MM.1S (cell line): ENCODE data around the gene MAEA.

Experiments used
- DNase-seq: peaks from one replicate; pipeline ENCODE4 v3.0.0-alpha.2; 2015
- H2AFZ ChIP-seq: fragments of 300-600 bp; sonication (generic); 2 replicates; pipeline ENCODE4 v1.6.0; 2016; ENCODE audit warnings: antibody characterized with exemption, low read length
- H3F3A ChIP-seq: fragments of 300-600 bp; sonication (generic); 2 replicates; pipeline ENCODE4 v1.6.1; 2016; ENCODE audit warnings: mild to moderate bottlenecking, antibody characterized with exemption, low read length, moderate library complexity, mixed read lengths; ENCODE audit not compliant: insufficient read depth
- H3K27ac ChIP-seq: fragments of 300-600 bp; sonication (generic); 2 replicates; pipeline ENCODE4 v1.5.1; 2016; ENCODE audit warnings: mild to moderate bottlenecking, low read length
- H3K27me3 ChIP-seq: fragments of 300-600 bp; sonication (generic); replicated peaks from 2 replicates; pipeline ENCODE4 v1.6.0; 2016; ENCODE audit warnings: low read length; ENCODE audit not compliant: insufficient read depth
- H3K36me3 ChIP-seq: fragments of 300-600 bp; sonication (generic); replicated peaks from 2 replicates; pipeline ENCODE4 v1.6.1; 2016; ENCODE audit warnings: mild to moderate bottlenecking, low read length, mixed read lengths; ENCODE audit not compliant: insufficient read depth
- H3K4me1 ChIP-seq: fragments of 300-600 bp; sonication (generic); 2 replicates; pipeline ENCODE4 v1.6.1; 2016; ENCODE audit warnings: low read length, mixed read lengths
- H3K4me2 ChIP-seq: fragments of 300-600 bp; sonication (generic); 2 replicates; pipeline ENCODE4 v1.6.0; 2016; ENCODE audit warnings: low read depth, low read length
- H3K4me3 ChIP-seq: fragments of 300-600 bp; sonication (generic); 2 replicates; pipeline ENCODE4 v1.5.1; 2016; ENCODE audit warnings: low read length, mixed read lengths
- H3K79me2 ChIP-seq: fragments of 300-600 bp; sonication (generic); 2 replicates; pipeline ENCODE4 v1.6.1; 2016; ENCODE audit warnings: mixed run types, low read length, mixed read lengths
- H3K9ac ChIP-seq: fragments of 300-600 bp; sonication (generic); 2 replicates; pipeline ENCODE4 v1.6.1; 2016; ENCODE audit warnings: low read length, mixed read lengths
- H3K9me2 ChIP-seq: fragments of 300-600 bp; sonication (generic); replicated peaks from 2 replicates; pipeline ENCODE4 v1.6.1; 2016; ENCODE audit warnings: mild to moderate bottlenecking, low read length, mixed read lengths; ENCODE audit not compliant: insufficient read depth
- H3K9me3 ChIP-seq: fragments of 300-600 bp; sonication (generic); replicated peaks from 2 replicates; pipeline ENCODE4 v1.6.1; 2016; ENCODE audit warnings: mild to moderate bottlenecking, low read length, mixed read lengths; ENCODE audit not compliant: insufficient read depth
- H4K20me1 ChIP-seq: fragments of 300-600 bp; sonication (generic); 2 replicates; pipeline ENCODE4 v1.6.1; 2016; ENCODE audit warnings: mild to moderate bottlenecking, low read length, moderate library complexity, mixed read lengths; ENCODE audit not compliant: insufficient read depth
- CTCF ChIP-seq: fragments of 300-600 bp; sonication (generic); IDR thresholded peaks from 2 replicates; pipeline ENCODE4 v1.5.1; 2016; ENCODE audit warnings: antibody characterized with exemption, low read length, mixed read lengths
- EZH2 ChIP-seq: fragments of 300-600 bp; sonication (generic); optimal IDR thresholded peaks from 2 replicates; pipeline ENCODE3; 2017; ENCODE audit warnings: low read depth, mild to moderate bottlenecking, antibody characterized with exemption, low read length, mixed read lengths
- EZH2phosphoT487 ChIP-seq: fragments of 300-600 bp; sonication (generic); IDR thresholded peaks from 2 replicates; pipeline ENCODE4 v1.6.1; 2018; ENCODE audit warnings: antibody characterized with exemption, low read length

MAEA gene

GRCh38 chr4:1249731-1250526 lies 39.8 kb upstream of the MAEA start:
- Histone ChIP-seq H3K4me1 (peaks cover 11% of the 10 kb centered on the region; the same call in 1 of the 2 replicates), H3F3A (no peaks in the 10 kb centered on the region), H3K9ac (peak overlapping the region; percentile 96), H2AFZ (peak overlapping the region; percentile 86), H3K27ac (peak overlapping the region; percentile 74; the same call in 1 of the 2 replicates), H3K9me2 (no peaks in the 10 kb centered on the region), H3K27me3 (no peaks in the 10 kb centered on the region), H3K4me3 (peak overlapping the region; percentile 74), H4K20me1 (peaks cover 4% of the 10 kb centered on the region; the same call in 1 of the 2 replicates), H3K4me2 (peak overlapping the region; percentile 98), H3K79me2 (peaks cover 40% of the 10 kb centered on the region), H3K36me3 (no peaks in the 10 kb centered on the region), H3K9me3 (no peaks in the 10 kb centered on the region)
- peak; percentile 46 for DNase-seq
- TF ChIP-seq CTCF: no peak
- no peak for TF ChIP-seq EZH2phosphoT487
- TF ChIP-seq EZH2: no peak

GRCh38 chr4:1250527-1250812 lies 39.2 kb upstream of the MAEA start:
- H4K20me1 ChIP-seq: no peaks in the 10 kb centered on the region
- H3F3A ChIP-seq: no peaks in the 10 kb centered on the region
- H3K79me2 ChIP-seq: peaks cover 34% of the 10 kb centered on the region
- H3K36me3 ChIP-seq: no peaks in the 10 kb centered on the region
- peaks cover 11% of the 10 kb centered on the region; the same call in 1 of the 2 replicates for H3K4me1 ChIP-seq
- no peak overlapping the region for H2AFZ ChIP-seq
- H3K9me2 ChIP-seq: no peaks in the 10 kb centered on the region
- no peak for TF ChIP-seq EZH2phosphoT487
- no peak for TF ChIP-seq CTCF
- no peak for TF ChIP-seq EZH2
- H3K4me2 ChIP-seq: no peak overlapping the region
- H3K27ac ChIP-seq: no peak overlapping the region
- H3K4me3 ChIP-seq: no peak overlapping the region
- no peaks in the 10 kb centered on the region for H3K27me3 ChIP-seq
- H3K9ac ChIP-seq: no peak overlapping the region
- H3K9me3 ChIP-seq: no peaks in the 10 kb centered on the region
- no peak for DNase-seq

GRCh38 chr4:1250921-1251772 lies 38.5 kb upstream of the MAEA start:
- TF ChIP-seq EZH2phosphoT487 (no peak), CTCF (no peak), EZH2 (no peak)
- H3K4me3 ChIP-seq: no peak overlapping the region
- H3K9me3 ChIP-seq: no peaks in the 10 kb centered on the region

More at GRCh38 chr4:1250921-1251772, 38.5 kb upstream of the MAEA start:
- Histone ChIP-seq H3K27me3 (no peaks in the 10 kb centered on the region), H3F3A (no peaks in the 10 kb centered on the region), H4K20me1 (no peaks in the 10 kb centered on the region), H3K4me1 (peaks cover 11% of the 10 kb centered on the region; the same call in 1 of the 2 replicates), H2AFZ (no peak overlapping the region), H3K36me3 (no peaks in the 10 kb centered on the region), H3K9me2 (no peaks in the 10 kb centered on the region), H3K9ac (no peak overlapping the region), H3K79me2 (peaks cover 27% of the 10 kb centered on the region), H3K4me2 (no peak overlapping the region), H3K27ac (no peak overlapping the region)
- no peak for DNase-seq
